HG02885 (cell line): ENCODE data around the gene LAPTM5.

Experiments used
- ATAC-seq: cut with Tn5 transposase; IDR thresholded peaks from one replicate; pipeline ENCODE4 v1.9.1; 2021; ENCODE audit warnings: mild to moderate bottlenecking; ENCODE audit not compliant: unreplicated experiment, poor library complexity

Gene LAPTM5

DNA sequence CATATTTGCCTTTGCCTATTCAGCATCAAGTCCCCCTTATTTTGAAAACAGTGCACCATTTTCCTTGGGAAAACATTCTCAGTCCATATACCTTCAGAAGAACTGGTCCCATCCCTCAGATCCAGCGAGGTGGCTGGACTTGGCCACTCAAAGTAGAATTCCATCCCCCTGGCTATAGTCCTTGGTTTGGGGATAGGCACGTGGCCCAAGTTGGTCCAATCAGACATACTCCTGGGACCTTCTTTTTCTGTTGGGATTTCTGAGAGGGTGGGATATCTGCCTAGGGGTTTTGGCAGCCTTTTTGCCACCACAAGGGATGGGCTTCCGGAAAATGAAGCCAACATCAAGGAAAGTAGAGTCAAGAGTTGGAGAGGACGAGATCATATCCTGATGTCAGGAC lies 23.5 kb downstream of the LAPTM5 start:
- ATAC-seq: no peak

DNA sequence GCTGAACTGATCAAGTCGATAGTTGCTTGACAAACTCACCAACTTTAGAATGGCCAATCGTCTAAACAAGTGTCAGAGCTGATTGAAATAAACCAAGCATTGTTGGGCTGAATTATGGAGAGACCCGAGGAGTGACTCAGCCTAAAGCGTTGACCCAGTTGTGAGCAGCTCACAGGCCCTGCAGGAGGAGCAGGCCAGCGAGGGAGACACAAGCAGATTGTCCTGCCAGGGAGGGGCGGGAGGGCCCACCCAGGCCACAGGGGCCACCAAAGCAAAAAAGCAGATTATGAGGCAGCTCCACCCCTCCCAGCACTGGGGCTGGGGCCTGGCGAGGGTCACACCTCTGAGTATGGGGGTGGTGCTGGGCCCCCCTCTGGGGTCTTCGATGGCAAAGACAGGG lies 24.1 kb downstream of the LAPTM5 start:
- ATAC-seq: no peak

DNA sequence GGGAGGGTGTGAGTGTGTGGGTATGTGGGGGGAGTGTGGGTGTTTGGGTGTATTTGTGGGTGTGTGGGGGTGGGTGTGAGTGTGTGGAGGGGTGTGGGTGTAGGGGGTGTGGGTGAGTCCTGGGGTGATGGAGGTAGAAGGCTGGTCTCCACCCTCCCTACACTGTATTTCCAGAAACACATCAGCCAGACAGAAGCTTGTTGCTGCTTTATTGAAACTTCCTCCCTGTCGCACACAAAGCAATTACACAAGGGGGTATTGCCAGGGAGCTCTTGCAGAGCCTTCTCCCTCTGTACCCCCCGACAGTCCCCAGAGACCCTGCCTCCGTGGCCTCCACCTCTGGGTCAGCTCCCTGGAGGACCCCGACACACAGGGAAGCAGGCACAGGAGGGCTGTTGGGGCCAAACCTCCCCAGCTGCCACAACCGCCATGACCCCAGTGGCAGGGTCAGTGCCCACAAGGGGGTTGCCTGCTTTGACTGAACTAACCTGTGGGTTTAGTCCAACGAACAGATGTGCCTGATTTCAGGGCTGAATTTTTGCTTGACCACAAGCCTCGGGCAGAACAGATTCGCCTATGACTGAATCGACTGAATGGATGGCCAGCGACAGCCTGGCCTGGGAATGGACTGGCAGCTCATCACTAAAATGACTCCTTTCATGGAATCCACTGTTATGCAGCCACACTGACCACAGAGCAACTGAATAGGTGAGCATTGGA lies 25.1 kb downstream of the LAPTM5 start:
- ATAC-seq: no peak

DNA sequence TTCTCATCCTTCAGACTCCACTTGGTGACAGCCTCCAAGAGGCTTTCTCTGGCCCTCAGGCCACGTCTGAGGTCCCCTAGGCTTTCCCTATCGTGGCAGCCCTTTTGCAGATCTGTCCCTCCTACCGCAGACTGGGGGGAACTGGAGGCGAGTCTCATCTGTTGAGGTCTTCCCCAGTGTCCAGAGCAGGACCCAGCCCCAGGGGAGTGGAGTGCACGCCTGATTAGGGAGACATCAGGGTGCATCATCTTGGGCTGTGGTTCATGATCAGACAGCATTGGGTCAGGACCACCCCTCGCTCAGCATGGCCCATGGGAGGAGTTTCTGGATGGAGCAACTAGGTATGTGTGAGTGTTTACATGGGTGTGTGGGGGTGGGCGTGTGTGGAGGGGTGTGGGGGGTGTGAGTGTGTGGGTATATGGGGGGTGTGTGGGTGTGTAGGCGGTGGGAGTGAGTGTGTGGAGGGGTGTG lies 25.7 kb downstream of the LAPTM5 start:
- ATAC-seq: no peak

DNA sequence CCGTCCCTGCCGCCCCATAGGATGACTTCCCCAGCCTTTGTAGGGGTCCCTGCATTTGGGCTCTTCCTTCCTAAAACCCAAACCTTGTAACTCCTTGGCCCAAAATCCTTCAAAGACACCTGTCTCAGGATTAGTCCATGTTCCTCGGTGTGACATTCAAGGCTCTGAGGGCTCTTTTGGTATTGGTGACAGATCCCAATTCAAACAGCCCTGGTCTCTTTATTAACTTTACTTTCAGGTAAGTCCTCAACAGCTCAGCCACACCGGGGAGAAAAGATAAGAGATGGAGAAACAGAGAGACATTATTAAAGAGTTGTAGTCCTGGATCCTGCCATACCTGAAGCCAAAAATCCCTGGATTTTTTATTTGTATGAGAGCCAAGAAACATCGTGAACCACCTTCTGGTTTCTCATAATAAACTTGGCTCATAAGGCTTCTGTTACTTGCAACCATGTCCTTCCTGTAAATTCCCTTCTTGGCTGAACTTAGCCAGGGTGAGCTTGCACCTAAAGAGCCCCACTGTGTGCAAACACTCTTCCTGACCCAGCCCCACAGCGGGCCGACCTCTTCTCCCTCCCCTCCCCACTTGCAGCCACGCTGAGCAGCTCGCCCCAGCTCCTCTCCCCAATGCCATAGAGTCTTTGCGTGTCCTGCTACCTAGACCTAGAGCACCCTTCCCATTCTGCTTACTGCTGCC lies 26.3 kb downstream of the LAPTM5 start:
- no peak for ATAC-seq

DNA sequence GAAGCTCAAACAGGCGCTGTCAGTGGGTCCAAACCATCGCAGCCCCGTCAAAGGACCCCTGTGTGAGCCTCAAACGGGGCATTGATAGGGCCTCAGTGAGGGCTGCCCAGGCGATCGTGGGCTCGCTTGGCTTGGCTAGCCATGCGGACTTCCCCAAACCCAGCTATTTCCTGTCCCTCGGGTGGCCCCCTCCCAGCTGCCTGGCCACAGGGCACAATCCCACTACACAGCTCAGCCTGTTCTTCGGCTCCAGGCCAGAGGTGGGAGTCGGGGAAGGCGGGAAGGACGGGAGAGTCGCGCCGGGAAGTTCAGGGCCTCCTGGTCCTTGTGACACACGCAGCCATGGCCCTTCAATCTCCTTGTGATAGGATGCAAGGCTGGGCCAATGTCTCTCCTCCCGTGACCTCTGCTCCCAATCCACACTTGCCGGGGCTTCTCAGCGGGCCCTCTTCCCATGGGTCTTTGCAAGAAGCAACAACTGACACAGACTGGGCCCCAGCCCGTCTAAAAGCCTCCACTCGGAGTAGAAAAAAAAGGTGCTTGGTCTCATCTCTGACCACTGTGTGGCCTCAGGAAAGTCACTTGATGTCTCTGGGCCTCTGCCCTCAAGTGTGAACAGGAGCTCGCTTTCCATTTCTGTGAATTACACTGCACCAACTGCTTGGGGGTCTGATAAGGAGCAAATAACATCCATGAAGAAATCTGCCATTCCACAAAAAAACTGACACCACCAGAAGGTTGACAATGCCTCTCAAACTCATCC lies 27.0 kb downstream of the LAPTM5 start:
- ATAC-seq: no peak

DNA sequence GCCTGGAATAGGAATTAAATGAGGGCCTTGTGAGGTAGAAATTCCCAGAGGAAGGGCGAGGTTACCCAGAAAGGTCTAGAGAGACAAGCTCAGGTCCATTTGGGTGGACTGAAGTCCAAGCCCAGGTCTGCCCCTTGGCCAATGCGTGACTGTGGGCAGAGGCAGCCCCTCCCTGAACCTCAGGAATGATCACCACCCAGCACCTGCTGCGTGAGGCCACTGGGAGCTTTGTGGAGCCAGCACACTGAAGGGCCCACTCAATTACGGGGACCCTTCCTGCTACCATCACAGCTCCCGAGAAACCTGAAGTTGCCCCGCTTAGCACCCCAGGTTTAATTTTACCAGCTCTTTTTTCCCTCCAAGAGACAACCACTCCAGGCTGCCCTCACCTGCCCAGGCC lies 27.7 kb downstream of the LAPTM5 start:
- ATAC-seq: no peak

DNA sequence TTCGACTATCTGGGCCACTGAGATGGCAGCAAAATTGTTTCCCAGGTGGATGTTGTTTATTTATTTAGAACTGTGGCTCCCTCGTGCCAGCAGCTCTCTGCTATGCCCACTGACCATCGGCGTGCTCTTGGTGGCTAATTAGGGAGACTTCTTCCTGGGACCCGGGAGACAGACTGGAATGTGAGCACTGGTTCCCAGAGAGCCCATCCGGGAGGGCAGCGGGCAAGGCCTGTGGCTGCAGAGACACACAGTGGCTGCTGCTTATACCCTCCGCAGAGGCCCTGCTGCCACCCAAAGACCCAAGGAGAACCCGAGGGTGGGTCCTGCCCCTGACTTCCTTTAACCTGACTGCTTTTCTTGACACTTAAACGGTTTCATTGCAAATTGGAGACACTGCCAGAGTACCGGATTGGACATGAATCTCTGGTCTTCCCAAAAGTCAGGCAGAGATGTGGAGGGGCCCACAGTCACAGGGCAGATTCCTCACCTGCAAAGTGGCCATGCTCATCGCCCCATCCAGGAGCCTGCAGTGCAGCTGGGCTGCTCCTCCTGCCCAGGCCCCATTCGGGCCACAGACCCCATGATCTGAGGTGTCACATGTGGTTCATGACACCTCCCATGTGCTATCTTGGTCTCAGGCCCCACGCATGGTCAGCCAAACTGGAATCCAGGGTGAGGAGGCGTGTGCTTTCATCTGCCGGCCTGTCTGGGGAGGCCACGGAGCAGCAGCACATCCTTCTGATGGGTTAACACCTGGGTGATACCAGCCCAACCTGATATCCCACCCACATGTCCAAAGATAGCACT lies 28.5 kb downstream of the LAPTM5 start:
- ATAC-seq: no peak

DNA sequence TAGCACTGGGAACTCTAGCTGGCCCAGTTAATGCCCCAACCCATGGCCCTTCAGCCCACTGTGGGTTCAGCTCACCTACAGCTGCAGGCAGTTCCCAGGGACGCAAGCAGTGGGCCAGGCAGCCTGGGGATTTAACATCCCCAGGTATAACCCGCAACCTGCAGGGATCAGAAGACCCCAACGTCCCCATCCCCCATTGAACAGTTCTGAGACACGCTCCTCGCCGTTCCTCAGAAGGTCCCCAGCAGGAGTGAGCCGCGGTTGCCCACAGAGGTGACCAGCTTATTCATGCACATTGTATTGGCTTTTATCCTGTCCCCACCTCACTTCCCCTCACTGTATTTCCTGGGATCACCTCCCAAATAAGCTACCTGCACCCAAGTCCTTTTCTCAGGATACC lies 29.2 kb downstream of the LAPTM5 start:
- ATAC-seq: no peak

DNA sequence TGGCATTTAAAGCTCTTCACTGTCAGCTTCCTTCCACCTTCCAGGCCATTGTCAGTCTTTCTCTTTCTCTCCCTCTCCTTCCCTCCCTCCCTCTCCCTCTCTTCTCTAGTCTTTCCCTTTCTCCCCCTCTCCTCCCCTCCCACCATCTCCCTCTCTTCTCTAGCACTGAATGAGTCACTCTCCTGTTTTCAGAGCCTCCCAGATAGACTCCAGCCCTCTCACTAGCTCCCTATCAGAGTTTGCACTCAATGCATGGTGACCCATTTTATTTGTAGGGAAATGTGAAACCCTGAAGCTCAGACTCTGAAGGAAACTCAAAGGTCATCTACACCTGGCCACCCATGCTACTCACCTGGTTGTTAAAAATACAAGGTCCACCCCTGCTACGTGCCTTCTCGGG lies 29.8 kb downstream of the LAPTM5 start:
- ATAC-seq: no peak

DNA sequence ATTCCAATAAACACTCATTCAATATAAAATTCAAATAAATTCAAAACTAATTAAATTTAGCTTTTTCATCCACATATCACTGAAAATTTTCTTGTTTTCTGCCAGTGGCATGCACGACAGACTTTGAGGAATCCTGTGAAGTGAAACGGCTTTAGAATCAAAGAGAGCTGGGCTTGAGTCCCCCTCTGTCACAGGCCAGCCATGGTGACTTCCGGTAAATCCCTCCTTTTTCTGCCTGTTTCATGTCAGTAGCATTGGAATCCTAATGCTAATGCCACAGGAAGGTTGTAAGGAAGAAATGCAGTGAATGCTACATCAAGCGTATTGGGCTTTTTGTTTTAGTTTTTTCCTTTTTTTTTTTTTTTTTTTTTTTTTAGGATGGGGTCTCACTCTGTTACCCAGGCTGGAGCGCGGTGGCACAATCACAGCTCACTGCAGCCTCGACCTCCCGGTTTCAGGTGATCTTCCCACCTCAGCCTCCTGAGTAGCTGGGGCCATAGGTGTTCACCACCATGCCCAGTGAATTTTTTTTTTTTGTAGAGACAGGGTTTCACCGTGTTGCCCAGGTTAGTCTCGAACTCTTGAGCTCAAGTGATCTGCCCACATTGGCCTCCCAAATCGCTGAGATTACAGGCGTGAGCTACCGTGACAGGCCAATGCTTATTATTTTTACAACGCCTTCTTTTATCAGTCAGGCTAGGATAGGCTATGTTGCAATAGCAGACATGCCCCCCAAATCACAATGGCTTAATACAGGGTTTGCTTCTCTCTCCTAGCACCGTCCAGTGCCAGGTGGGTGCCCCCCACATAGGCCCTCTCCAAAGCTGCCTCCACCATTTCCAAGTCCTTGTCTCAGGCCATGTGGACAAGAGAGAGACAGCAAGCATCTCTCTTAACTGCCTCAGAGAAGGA lies 30.5 kb downstream of the LAPTM5 start:
- no peak for ATAC-seq

DNA sequence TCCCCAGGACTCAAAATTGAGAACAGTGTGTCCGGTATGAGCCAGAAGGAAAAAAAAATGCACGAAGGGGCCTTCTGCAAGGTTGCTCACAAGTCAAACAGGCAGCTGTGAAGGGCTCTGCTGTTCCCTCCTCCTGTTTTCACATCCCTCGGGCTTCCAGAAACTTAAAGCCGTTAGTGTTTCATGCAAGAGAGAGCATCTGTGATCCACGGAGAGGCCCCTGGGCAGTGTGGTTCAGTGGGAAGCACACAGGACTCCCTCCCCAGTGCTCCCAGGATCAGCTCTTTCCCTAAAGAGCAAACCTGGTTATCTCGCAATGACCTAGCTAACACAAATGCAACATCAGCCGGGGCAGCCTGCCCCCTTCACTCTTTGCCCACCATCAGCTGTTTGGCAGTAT lies 31.3 kb downstream of the LAPTM5 start:
- no peak for ATAC-seq

DNA sequence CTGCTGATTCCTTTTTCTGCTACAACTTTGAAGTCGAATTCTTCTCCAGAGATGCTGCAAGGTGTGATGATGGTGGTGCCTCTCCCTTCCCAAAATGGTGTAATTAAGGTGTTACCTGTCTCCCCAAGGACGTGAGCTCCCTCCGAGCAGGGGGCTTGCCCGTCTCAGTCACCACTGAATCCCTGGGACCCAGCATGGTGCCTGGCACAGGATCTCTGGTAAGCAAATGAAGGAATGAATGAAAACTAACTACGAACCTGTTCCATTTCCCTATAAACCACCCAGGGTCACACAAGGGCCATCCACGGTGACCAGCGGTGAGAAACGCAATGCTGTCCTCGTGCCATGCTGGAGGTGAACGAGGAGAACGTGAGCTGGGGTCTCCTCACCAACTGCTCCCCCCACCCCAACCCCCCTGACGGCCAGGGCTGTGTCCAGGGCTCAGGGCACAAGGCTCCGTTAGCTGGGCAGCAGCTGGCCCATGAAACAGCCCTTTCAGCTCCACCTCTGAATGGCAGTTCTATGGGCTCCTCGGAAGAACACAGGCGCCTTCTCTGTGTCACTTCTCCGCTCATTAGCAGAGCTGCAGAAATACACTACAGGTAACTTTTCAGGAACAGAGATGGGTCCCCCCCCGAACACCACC lies 32.0 kb downstream of the LAPTM5 start:
- ATAC-seq: no peak

DNA sequence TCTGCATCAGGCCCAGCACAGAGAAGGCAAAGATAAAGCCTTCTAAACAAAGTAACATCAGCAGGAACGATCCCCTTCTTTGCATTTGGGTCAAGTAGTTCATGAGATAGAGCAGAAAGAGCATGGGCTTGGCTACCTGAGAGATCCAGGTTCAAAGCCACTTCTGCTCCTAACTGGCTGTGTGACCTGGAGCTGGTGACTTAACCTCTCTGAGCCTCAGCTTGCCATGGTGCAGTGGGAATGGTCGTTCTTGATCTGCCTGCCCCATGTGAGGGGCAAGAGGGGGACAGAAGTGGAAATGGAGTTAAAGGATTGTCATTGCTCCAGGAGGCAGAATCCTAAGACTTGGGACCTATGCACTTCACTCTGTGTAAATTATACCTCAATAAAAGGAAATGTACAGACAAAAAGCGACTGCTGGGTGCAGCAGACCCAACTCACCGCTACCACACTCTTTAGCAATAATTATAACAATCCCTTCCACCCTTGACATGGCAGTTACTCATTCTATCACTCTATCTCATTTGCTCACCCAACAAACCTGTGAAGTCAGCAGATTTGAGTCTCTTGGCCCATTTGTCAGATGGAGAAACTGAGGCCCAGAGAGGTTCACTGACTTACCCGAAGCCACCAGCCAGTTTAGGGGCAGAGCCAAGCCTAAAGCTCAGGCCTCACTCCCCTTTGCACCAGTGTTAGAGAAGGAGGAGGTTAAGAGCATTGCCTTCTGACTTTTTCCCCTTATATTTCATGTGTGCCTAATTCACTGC lies 32.7 kb downstream of the LAPTM5 start:
- ATAC-seq: no peak

DNA sequence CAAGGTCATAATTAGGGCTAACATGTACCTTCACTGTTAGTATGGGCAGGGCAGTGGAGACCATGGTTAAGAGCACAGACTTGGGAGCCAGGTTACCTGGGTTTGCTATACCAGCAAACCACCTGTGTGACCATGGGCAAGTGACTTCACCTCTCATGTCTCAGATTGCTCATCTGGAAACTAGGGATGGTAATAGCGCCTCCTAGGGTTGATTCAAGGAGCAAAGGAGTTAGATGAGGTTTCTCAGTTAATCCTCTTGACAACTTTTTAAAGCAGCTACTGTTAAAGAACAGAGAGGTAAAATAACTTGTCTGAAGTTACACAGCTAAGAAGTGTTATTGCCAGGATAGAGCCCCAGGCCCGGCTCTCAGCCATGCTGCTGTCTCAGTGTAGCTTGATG lies 33.4 kb downstream of the LAPTM5 start:
- ATAC-seq: no peak

DNA sequence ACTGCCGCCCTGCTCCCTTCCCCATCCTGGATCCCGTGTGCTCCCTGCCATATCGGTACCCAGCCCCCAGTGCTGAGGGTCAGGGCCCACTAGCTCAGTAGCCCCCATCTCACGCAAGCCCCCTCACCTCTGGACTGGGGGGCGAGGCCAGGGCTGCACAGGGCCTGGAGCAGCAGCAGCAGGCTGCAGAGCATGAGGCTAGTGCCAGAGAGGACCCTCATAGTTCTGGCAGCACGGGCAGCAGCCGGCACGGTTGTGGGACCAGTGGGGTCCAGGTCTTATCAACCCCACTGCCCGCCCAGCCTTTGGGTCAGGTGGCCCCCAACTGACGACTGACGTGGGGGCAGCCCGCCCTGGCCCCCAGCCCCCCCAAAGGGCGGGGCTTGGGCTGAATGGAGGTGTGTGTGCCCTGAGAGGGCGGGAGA lies 34.2 kb downstream of the LAPTM5 start, which contains the start of gene MATN1:
MATN1 (minus strand) TSS at position 255 of the 425 bp plus-strand sequence; CDS start at position 221, 34 bp downstream.
- ATAC-seq: no peak

DNA sequence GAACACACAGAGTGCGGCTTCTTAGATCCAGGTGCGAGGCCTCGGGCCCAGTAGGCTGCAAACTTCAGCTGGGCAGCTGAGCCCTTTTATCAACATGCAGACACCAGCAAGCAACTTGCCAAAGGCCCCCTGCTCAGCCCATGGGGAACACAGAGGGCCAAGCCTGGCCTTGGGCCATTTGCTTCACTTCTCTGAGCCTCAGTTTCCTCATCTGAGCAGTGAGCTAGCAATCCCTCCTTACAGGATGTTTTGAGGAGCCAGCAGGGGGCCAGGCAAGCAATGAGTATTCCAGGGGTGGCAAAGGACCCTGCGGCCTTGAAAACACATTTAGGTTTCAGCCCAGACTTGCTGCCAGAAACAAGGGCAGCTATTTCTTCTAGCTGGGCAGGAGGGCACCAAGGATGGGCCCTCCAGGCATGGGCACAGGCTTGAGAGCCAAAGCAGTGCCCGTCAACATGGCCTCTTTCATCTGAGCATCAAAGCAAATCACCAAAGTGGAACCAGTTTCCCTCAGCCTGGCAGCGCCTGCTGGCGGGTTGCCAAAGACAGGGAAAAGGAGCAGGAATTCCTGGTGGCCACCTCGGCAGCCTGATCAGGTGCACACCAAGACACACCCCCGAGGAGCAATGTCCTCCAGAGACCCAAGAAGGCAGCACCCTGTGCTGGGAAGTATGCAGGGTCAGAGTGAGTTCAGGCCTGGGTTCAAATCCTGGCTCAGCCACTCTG lies 35.6 kb downstream of the LAPTM5 start:
- ATAC-seq: no peak
